K562 (cell line): Measurements from ENCODE around the gene BCL10. TPM values are rescaled to one million over a fixed set of nuclear protein-coding genes. Genes with fewer than 3 reads are reported as not detected.

Experiments used
- DACH1 ChIP-seq: fragments of 450-650 bp; IDR thresholded peaks from 2 replicates; pipeline ENCODE4 v1.6.1; 2018; ENCODE audit not compliant: partially characterized antibody
- ERF ChIP-seq: fragments of 450-650 bp; formaldehyde crosslinking; IDR thresholded peaks from 2 replicates; pipeline ENCODE4 v1.4.0; 2020; ENCODE audit warnings: mild to moderate bottlenecking, mixed read lengths
- MCM5 ChIP-seq: fragments of 450-650 bp; IDR thresholded peaks from 2 replicates; pipeline ENCODE4 v1.6.1; 2016; ENCODE audit warnings: low read depth
- NKRF ChIP-seq: fragments of 450-650 bp; IDR thresholded peaks from 2 replicates; pipeline ENCODE4 v1.6.1; 2016; ENCODE audit warnings: borderline replicate concordance
- PPARD ChIP-seq: fragments of 250-450 bp; sonication (Bioruptor Pico); IDR thresholded peaks from 2 replicates; pipeline ENCODE4 v1.8.0; 2022; ENCODE audit warnings: inconsistent platforms, mild to moderate bottlenecking, moderate library complexity
- SAP30 ChIP-seq: fragments of 200-600 bp; sonication (generic); IDR thresholded peaks from 2 replicates; pipeline ENCODE4 v1.6.1; 2012; ENCODE audit warnings: borderline replicate concordance, low read depth, mild to moderate bottlenecking, moderate library complexity, low read length, control low read depth, inconsistent platforms; ENCODE audit not compliant: insufficient read depth, poor library complexity, severe bottlenecking
- SIRT6 ChIP-seq: IDR thresholded peaks from one replicate; pipeline ENCODE4 v1.6.1; 2012; ENCODE audit warnings: low read depth, mild to moderate bottlenecking, control low read depth, inconsistent platforms, low read length, moderate library complexity
- SMARCA5 ChIP-seq: fragments of 450-650 bp; IDR thresholded peaks from 2 replicates; pipeline ENCODE4 v1.6.1; 2016
- SP1 ChIP-seq: sonication (generic); formaldehyde crosslinking; IDR thresholded peaks from 2 replicates; pipeline ENCODE4 v1.8.1; 2022; ENCODE audit warnings: mild to moderate bottlenecking, missing genetic modification reagents
- polyA plus RNA-seq, 8 experiments: library from polyadenylated mRNA; depleted of rRNA in 4 of 8; stranded (reverse) in 5 of 8; unstranded in 3 of 8; fragments of >200 nt; fragmentation: Nextera tagmentation in 2 of 8; fragmentation: Illumina TruSeq in 1 of 8; extraction: Ambion mirVana in 2 of 8; extraction: Trizol in 1 of 8; gene quantifications; 2 replicates each; pipeline versions ENCODE4 v1.2.1 to v1.2.3, GENCODE V29; 2011 to 2014; ENCODE audit warnings: inconsistent platforms in 1 of 8, missing spikeins in 1 of 8
- total RNA-seq, 7 experiments: library from RNA; depleted of rRNA in 6 of 7; stranded (reverse); fragments of >200 nt in 6 of 7; fragmentation: Illumina TruSeq in 2 of 7; extraction: Trizol in 2 of 7; gene quantifications; 2 replicates each; pipeline versions ENCODE4 v1.2.1 to v1.2.3, GENCODE V29; 2011 to 2021; ENCODE audit warnings: low replicate concordance in 1 of 7
- TF ChIP-seq, protein P1 (sequence below): fragments of 450-650 bp; IDR thresholded peaks from 2 replicates; pipeline ENCODE4 v1.6.1; 2016; ENCODE audit warnings: low read depth
- TF ChIP-seq, protein P2 (sequence below): fragments of 150-350 bp; IDR thresholded peaks from 2 replicates; pipeline ENCODE4 v1.6.1; 2014; ENCODE audit warnings: low read depth, mild to moderate bottlenecking, low read length, borderline replicate concordance

BCL10 gene
- total and polyA plus RNA-seq, 9 of the 15 experiments (the other 6 are each of a cell fraction or from before 2014, with no cell fraction given), result 8.0 to 19.4 (median 12.3) TPM

DNA sequence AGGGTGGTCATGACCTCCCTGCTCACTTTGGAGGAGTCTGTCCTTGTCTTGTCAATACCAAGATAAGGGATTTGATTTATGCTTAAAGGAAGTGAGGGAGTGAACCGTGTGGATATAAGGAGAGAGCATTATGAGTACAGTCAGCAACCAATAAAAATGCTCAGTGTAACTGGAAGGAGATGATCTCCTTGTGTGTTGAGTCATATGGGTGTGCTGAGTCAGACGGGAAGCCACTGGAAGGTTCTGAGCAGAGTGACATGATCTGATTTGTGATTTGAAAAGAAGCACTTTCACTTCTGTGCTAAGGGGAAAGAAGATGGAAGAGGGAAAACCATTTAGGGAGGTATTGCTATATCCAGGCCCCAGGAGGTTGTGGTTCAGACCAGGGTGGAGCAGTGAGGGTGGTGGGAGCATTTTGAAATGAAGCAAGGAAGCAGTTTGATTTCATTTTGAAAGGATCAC lies 2.5 kb upstream of the BCL10 start (continued):
- TF ChIP-seq, protein P1, sequence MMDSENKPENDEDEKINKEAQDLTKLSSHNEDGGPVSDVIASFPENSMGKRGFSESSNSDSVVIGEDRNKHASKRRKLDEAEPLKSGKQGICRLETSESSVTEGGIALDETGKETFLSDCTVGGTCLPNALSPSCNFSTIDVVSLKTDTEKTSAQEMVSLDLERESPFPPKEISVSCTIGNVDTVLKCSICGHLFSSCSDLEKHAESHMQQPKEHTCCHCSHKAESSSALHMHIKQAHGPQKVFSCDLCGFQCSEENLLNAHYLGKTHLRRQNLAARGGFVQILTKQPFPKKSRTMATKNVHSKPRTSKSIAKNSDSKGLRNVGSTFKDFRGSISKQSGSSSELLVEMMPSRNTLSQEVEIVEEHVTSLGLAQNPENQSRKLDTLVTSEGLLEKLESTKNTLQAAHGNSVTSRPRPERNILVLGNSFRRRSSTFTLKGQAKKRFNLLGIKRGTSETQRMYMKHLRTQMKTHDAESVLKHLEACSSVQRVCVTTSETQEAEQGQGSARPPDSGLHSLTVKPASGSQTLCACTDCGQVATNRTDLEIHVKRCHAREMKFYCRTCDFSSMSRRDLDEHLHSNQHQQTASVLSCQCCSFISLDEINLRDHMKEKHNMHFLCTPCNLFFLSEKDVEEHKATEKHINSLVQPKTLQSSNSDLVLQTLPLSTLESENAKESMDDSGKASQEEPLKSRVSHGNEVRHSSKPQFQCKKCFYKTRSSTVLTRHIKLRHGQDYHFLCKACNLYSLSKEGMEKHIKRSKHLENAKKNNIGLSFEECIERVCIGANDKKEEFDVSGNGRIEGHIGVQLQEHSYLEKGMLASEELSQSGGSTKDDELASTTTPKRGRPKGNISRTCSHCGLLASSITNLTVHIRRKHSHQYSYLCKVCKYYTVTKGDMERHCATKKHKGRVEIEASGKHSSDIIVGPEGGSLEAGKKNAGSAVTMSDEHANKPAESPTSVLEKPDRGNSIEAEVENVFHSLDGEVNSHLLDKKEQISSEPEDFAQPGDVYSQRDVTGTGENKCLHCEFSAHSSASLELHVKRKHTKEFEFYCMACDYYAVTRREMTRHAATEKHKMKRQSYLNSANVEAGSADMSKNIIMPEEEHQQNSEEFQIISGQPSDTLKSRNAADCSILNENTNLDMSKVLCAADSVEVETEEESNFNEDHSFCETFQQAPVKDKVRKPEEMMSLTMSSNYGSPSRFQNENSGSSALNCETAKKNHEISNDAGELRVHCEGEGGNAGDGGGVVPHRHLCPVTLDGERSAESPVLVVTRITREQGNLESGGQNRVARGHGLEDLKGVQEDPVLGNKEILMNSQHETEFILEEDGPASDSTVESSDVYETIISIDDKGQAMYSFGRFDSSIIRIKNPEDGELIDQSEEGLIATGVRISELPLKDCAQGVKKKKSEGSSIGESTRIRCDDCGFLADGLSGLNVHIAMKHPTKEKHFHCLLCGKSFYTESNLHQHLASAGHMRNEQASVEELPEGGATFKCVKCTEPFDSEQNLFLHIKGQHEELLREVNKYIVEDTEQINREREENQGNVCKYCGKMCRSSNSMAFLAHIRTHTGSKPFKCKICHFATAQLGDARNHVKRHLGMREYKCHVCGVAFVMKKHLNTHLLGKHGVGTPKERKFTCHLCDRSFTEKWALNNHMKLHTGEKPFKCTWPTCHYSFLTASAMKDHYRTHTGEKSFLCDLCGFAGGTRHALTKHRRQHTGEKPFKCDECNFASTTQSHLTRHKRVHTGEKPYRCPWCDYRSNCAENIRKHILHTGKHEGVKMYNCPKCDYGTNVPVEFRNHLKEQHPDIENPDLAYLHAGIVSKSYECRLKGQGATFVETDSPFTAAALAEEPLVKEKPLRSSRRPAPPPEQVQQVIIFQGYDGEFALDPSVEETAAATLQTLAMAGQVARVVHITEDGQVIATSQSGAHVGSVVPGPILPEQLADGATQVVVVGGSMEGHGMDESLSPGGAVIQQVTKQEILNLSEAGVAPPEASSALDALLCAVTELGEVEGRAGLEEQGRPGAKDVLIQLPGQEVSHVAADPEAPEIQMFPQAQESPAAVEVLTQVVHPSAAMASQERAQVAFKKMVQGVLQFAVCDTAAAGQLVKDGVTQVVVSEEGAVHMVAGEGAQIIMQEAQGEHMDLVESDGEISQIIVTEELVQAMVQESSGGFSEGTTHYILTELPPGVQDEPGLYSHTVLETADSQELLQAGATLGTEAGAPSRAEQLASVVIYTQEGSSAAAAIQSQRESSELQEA, result no peak
- TF ChIP-seq PPARD (CRISPR knock-in tag), result no peak
- TF ChIP-seq, protein P2, sequence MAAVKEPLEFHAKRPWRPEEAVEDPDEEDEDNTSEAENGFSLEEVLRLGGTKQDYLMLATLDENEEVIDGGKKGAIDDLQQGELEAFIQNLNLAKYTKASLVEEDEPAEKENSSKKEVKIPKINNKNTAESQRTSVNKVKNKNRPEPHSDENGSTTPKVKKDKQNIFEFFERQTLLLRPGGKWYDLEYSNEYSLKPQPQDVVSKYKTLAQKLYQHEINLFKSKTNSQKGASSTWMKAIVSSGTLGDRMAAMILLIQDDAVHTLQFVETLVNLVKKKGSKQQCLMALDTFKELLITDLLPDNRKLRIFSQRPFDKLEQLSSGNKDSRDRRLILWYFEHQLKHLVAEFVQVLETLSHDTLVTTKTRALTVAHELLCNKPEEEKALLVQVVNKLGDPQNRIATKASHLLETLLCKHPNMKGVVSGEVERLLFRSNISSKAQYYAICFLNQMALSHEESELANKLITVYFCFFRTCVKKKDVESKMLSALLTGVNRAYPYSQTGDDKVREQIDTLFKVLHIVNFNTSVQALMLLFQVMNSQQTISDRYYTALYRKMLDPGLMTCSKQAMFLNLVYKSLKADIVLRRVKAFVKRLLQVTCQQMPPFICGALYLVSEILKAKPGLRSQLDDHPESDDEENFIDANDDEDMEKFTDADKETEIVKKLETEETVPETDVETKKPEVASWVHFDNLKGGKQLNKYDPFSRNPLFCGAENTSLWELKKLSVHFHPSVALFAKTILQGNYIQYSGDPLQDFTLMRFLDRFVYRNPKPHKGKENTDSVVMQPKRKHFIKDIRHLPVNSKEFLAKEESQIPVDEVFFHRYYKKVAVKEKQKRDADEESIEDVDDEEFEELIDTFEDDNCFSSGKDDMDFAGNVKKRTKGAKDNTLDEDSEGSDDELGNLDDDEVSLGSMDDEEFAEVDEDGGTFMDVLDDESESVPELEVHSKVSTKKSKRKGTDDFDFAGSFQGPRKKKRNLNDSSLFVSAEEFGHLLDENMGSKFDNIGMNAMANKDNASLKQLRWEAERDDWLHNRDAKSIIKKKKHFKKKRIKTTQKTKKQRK, result no peak
- no peak for TF ChIP-seq ERF (CRISPR knock-in tag)
- no peak for TF ChIP-seq MCM5
- TF ChIP-seq SAP30, result no peak
- no peak for TF ChIP-seq SMARCA5
- peak; percentile 29 for TF ChIP-seq DACH1
- no peak for TF ChIP-seq NKRF
- TF ChIP-seq SIRT6, result no peak
- no peak for TF ChIP-seq SP1 (CRISPR knock-in tag)
